ENCODE measurements around the gene ERFL.

Gene ERFL

DNA sequence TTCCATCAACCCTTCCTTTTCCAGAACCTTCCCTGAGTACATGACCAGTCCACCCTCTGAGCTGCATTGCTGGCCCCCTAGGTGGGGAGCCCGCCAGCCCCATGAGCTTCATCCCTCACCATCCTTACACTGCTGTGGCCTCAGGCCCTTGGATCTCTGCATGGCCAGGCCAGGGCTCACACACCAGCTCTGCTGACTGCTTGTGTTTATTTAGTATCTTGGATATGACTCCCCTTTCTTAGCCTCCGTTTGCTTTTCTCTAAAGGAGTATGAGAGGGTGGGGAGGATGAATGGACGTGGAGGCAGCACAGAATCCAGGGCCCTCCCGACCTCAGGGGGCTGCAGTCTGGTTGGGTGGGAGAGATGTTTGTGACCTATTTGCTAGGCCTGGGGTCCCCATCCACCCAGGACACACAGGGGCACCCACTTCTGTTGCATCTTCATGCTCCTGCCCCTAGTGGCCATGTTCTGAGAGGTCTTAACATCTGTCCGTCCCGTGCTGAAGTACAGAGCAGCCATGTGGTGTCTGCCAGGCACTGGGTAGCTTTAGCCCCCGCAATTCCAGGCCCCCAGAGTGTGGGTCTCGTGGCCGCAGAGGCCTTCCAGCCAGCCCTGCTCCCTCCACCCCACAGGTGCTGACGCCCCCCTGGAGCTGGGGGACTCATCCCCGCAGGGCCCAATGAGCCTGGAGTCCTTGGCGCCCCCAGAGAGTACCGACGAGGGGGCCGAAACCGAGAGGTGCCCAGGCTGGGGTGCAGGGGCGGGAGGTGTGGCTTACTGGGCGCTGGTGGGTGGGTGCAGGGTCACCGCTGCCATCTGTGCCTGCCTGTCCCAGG, 32.3 kb downstream of the ERFL start:
- no peak for DNase-seq

DNA sequence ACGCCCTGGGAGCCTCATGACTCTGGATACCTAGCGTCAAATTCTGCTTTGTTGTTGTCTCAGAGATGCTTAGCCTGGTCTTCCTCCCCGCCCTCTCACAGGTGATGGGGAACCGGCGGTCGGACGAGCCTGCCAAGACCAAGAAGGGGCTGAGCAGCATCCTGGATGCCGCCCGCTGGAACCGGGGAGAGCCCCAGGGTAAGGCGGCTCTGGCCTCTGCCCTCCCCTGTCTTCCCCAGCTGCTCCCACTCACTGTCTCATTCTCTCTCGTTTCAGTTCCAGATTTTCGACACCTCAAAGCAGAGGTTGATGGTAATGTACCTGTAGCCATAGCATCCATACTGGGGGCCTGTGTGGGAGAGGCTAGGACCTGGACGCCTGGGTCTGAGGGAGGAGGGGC, 33.9 kb downstream of the ERFL start:
- DNase-seq = no peak

DNA sequence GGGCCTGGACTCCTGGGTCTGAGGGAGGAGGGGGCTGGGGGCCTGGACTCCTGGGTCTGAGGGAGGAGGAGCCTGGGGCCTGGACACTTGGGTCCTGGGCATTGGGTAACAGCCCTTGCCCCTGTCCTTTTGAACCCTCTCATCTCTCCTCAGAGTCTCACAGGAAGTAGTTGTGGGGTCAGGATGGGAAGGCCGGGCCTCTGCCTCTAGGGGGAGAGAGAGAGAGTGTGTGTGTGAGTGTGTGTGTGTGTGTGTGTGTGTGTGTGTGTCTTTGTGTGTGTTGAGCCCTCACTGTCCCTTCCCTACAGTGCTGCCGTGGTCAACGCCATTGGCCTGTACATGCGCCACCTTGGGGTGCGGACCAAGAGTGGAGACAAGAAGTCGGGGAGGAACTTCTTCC, 34.4 kb downstream of the ERFL start:
- no peak for DNase-seq

DNA sequence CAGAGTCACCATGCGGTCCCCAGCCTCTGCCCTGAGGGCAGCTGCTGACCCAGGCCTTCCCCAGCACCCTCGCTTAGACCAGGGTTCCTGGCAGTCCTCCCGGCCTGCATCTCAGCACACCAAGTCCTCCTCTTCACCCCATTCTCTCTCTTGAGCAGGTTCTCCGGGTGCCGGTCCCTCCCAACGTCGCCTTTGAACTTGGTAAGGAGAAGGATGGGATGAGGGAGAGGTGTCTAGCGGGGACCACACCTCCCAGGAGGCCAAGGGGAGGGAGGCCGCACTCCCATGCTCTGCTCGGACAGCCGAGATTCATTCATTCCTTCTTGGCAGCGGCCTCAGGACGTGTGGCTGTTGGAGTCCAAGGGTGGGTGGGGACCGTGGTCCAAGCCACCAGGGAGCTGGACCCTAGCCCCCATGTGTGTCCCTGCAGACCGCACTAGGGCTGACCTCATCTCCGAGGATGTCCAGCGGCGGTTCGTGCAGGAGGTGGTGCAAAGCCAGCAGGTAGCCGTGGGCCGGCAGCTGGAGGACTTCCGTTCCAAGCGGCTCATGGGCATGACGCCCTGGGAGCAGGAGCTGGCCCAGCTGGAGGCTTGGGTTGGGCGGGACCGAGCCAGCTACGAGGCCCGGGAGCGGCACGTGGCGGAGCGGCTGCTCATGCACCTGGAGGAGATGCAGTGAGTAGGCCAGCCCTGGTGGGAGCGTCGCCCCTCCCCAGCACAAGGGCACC, 35.9 kb downstream of the ERFL start:
- no peak for DNase-seq

DNA sequence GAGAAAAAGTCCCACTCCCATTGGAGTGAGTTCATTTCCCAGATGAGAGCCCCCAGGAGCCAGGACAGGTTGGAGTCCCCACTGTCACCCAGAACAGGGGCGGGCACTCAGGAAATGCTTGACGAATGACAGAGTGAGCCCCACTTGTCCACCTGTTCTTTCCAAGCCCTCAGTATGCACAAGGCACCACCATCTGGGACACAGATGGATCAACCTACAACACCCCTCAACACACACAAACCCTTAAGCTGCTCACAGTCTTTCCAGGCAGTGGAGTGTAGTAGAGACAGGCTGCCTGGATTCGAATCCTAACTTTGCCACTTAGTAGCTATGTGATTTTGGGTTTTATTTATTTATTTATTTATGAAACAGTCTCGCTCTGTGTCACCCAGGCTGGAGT, 37.3 kb downstream of the ERFL start:
- DNase-seq = no peak

DNA sequence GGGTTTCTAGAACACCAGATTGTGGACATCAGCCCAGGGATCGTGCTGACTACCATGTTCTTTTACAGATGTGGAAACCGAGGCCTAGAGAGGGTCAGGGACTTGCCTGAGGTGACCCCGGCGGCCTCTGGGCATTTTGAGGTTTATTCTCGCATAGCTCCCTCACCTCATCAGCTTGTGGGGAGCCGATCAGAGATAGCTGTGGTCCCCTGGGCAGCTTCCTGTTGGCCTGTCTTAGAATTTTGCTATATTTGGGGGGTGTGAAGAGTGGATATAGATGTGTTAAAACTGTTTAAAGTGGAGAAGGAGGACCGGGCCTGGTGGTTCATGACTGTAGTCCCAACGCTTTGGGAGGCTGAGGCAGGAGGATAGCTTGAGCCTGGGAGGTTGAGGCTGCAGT, 38.4 kb downstream of the ERFL start:
- DNase-seq = no peak

DNA sequence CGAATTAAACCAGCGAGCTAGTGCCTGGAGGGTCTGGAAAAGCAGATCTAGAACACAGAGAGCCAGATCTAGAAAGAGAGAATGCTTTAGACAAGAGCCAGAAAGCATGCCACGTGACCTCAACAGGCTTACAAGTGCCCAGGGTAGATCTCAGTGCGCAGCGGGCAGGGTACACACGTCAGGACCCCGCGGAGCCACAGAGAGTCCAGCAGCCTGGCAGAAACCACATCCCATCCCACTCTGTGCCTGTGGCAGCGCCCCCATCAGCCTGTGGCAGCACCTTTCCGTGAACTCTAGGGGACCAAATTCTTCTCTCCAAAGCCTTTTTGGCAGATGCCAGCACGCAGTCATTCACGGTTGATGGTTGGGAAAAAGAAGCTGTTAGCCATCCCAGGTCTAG, 39.3 kb downstream of the ERFL start:
- no peak for DNase-seq

DNA sequence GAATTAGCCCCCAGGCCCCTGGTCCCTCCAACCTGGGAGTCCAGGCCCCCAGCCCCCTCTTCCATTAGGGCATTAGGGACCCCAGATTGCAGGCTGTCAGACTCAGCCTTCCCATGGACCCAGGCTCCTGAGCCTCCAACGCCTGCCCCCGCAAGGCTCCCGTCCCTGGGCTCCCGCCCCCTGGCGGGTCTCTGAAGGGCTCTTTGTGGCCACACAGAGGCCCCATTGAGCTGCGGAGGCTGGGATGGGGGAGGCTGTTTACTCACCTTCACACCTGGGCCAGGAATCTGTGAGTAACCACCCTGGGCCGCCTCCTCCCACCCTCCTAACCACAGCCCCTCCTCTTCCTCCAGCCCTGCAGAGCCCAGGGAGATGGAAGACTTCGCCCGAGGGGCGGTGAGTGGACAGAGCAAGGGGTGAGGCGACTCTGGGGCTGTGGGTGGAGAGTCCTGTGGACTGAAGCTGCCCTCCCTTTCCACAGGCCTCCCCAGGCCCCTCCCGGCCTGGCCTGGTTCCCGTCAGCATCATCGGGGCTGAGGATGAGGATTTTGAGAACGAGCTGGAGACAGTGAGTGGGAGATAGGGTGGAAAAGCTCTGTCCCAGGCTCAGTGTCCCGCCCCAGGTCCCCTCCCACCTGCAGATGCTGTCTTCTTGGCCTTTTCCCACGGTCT, 40.4 kb downstream of the ERFL start:
- peak; percentile 59 for DNase-seq

DNA sequence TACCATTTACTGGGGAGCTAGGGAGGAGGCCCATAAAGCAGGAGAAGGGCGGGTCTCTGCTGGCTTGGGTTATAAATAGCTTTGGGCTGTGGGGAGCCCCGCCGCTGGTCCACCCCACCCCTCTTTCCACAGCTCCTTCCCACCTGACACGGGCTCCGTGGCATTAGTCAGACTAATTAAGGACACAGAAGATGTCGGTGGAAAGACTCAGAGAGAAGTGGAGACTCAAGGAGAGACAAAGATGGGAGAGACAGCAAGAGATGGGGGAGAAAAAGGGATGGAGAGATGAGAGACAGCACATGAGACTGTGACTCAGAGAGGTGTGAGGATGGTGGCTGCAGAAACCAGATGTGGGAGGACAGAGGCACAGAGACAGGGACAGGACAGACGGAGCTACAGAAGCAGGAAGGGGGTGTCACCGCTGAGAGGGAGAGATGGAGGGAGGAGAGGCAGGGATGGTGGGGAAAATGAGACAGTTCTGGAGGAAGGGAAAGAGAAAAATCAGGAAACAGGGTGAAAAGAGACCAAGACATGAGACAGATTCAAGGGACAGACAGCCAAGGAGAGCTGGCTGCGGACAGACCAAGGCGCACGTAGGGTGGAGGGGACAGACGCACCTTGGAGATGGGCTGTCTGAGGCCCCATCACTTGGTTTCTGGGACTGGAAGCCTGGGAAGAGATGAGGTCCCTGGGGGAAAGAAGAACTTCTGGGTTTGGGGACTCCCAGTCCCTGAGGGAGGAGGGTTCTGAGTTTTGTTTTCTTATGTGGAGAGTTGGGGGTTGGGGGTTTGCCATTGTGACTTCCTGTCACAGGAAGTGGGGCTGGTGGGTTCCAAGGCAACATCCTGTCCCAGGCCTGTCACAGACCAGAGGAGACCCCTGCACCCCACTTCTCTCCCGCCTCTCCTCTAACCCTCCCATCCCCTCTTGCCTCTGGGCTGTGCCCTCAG, 41.2 kb downstream of the ERFL start:
- no peak for DNase-seq

DNA sequence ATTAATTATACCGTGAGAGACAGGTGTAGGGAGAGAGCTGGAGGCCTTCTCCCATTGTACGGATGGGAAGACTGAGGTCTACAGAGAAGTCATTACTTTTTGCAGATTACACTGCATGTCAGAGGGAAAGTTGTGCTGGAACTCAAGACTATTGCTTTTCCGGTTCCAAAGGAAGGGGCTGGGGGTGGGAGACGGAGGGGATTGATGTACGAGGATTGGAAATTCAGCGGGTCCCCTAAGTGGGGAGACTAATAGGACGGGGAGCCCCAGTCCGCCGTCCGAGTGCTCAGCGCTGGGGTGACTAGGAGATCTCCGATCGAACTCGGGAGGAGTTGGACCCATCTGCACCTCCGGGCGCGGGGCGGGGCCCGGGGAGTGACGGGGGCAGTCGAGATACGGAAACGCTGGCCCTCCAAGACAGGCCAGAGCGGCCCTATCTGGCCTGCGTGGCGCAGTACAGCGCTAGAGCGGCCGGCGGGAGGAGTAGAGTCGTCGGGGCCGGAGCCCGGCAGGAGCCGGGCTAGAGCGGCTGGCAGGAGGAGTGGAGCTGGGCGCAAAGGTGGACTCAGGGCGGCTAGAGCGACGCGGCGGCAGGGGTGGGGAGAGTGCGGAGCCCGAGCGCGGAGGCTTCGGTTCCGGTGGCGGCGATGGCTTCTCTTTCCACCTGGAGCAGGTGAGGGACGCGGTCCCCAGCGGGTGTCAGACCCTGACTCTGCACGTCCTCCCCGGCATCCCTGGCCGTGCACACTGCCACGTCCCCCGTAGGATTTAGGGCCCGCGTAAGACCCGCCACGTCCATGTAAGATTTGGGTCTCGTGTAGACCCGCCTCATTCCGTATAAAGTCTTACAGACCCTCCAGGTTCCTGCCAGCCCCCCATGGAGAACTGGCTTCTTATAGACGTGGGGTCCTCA, 44.2 kb downstream of the ERFL start:
- DNase-seq = peak; percentile 93

DNA sequence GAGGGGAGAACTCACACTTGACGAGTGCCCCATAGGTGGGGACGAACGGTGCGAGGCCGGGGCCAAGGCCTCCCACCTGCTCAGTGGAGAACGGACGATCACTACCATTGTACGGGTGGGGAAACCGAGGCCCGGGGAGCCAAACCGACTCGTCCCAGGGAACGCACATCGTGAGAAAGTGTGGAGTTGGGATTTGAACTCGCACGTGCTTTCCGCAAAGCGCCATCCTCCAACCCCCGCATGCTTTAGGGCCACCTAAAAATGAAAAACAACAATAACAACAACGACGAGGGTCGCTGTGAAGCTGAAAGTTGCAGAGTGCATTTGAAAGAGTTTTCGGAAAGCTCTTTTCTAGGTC, 44.8 kb downstream of the ERFL start:
- DNase-seq = no peak

DNA sequence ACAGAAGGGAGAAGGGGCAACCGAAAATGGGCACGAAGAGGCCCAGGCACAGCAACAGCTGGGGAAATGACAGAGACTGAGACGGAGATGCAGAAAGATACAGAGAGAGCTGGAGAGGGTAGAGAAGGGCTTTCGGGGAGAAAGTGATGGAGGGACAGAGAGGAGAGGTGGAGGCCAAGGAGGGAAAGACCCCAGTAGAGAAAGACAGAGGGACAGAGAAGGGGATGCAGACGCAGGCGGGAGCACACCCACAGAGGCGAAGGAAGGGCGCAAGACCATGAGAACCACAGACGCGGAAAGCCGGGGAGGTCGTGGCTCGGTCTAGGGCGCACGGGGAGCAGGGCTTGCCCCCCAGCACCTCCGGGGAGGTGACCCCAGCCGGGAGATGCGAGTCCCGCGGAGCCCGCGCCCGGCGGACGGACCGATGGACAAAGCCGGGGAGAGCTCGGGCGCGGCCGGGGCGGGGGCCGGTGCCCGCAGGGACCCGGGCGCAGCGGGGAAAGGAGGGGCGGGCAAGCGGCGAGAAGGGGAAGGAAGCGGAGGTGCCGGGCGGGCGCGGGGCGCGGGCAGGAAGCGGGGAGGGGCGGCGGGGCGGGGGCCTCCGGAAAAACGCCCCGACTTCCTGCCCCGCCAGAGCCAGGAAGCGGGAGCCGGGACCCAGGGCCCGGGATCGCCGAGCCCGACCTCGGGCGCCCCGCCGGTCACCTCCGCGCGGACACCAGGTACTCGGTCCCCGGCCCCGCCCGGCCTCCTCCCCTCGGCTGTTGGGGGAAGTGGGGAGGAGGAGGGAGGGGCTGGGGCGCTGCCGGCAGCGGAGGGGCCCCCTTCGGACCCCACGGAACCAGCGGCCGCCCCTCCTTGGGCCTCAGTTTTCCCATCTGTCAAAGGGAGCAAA, 45.4 kb downstream of the ERFL start, which contains the start of gene ARHGEF1:
TSS of gene ARHGEF1 (plus strand) at position 617 of the 895 bp plus-strand sequence. CDS start 4,899 bp downstream, outside the sequence.
- DNase-seq = no peak

DNA sequence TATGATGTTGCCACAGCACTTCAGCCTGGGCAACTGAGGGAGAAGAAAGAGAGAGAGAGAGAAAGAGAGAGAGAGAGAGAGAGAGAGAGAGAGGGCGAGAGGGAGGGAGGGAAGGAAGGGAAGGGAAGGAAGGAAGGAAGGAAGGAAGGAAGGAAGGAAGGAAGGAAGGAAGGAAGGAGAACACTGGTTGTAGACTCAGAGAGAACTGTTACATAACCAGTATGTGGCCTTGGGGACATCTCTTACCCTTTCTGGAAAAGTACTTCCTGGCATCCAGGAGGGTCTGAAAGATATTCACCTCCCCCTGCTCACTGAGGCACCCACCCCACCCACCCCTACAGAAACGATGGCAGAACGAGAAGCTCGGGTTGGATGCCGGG, 47.9 kb downstream of the ERFL start:
- no peak for DNase-seq

DNA sequence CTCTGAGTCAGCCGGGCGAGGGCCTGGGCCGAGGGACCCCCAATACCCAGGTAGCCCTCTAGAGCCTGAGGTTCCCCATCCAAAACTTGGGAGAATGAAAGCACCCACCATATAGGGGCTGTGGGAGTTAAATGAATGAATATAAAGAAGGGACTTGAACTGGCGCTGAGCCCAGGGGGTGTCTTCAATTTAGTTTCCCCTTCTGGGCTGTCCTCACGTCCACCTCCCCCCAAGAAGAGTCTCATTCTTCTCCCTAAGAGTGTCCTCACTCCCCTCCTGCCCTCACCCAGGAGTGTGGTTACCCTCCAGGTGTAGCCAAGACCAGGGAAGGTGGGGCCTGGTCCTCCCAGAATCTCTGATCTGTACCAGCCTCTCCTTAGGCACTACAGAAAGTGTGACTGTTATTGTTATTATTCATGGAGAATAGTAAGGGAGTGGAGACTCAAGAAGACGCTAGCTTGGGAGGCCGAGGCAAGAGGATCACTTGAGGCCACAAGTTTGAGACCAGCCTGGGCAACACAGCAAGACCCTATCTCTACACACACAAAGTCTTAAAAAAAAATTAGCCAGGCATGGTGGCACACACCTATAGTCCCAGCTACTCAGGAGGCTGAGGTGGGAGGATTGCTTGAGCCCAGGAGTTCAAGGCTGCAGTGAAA, 48.5 kb downstream of the ERFL start:
- DNase-seq = no peak

DNA sequence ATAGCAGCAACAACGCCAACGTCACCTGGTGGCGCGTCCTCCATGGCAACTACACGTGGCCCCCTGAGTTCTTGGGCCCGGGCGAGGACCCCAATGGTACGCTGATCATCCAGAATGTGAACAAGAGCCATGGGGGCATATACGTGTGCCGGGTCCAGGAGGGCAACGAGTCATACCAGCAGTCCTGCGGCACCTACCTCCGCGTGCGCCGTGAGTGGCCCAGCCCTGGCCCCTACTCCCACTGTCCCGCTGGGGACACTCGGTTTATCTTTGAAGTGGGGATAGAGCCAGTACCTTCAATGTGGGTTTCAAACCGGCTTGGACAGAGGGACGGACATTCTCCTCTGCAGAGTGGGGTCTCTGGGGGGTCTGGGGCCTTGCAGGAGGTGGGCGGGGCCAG, 49.2 kb downstream of the ERFL start:
- DNase-seq = no peak

DNA sequence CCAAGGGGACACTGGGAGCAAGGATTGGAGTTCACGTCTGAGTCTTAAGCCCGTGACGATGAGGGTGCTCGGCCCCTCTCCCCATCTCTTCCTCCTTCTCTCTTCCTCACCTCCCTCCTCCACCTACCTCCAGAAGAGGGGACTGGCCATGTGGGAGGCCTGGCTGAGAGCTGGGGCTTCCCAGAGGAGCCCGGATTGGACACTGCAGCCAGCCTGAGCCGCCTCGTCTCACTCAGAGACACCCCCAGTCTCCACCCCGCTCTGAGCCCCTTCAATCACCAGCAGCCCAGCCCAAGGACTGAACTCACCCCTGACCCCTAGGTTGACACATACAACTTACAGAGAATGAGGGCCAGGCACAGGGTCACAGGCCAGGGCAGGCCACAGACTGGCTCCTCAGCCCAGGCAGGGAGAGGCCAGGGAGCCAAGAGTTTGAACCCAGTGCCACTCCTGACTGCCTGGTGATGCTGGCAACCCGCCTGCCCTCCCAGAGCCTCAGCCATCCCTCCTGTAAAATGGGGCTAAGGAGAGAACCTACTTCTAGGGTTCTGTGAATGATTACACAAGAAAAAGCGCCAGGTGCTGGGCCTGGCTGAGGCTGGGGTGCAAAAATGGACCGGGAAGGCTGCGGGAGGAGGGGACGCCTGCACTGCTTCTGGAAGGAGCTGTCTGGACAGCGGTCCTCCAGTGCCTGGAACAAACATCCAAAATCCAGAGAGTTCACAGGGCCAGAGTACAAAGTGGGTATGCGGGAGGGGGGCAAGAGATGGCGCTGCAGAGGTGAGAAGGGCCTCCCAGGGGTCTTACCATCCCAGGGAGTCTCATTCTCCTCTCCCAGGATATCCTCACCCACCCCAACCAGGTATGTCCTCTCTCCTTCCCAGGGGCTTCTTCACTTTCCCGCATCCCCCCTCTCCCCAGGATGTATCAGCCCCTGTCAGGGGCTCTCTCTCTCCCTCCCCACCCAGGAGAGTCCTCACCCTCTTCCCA, 50.0 kb downstream of the ERFL start:
- DNase-seq = no peak

DNA sequence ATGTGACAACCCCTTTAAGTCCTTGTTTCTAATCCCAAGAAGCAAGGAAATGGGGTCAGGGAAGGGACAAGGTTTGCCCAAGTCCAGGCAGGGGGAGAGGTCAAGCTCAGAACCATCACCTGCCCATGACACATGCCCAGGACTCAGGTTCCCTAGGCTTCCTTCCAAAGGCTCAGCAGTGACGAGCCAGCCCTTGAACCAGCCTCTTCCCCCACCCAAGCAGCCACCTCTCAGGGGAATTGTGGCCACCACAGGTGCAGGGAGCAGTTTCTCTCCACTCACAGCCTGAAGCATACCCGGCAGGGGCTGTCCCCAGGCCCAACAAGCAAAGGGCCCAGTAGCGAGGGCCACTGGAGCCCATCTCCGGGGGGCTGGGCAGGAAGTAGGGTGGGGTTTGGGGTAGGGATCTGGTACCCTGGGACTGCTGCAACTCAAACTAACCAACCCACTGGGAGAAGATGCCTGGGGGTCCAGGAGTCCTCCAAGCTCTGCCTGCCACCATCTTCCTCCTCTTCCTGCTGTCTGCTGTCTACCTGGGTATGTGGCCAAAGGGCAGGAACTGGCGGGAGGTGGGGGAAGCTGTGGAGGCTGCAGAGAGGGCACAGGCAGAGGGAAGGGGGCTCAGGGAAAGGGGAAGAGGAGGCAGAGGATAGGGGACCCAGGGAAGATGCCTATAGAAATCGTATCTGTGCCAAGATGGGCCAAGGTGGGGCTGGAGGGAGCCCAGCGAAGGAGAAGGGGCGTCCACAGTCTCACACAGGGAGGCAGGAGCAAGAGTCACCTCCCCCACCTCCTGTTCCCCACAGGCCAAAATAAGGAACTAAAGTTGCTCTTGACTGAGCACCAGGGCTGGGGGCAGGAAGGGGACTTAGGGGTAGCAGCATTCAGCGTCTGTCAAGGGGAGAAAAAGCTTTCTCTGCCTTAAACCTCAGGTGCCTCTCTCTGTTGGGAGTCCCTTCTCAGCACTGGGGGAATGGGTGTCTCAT, 51.1 kb downstream of the ERFL start, which contains the start of gene CD79A:
TSS of gene CD79A (plus strand) at position 433 of the 986 bp plus-strand sequence. CDS start at position 459, 26 bp downstream.
- DNase-seq = peak; percentile 66

Data from NCI-H2107 (cell line).